HG03575 (cell line): ENCODE data around the gene KRT85.

Experiments
- ATAC-seq: cut with Tn5 transposase; IDR thresholded peaks from one replicate; pipeline ENCODE4 v1.9.1; 2021; ENCODE audit not compliant: unreplicated experiment, insufficient number of reproducible peaks, low FRiP score; ENCODE audit errors: extremely low read depth

Gene KRT85

DNA sequence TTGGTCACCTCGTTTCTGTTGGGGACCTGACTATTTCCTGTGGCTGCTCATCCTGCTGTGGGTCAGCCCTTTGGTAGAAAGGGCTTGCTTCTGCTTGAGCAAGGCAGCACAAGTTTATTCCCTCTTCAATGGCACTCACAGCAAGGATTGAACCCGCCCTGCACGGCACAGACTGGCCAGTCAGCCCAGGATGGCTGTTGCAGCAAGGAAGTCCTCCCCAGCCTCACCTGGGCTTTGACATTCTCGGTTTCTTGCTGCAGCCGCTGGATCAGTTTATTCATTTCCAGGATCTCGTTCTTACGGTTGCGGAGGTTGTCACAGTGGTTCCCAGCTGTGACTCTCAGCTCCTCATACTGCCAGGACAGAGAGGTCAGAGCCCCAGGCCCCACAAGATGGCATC, 29.4 kb upstream of the KRT85 start:
- no peak for ATAC-seq

DNA sequence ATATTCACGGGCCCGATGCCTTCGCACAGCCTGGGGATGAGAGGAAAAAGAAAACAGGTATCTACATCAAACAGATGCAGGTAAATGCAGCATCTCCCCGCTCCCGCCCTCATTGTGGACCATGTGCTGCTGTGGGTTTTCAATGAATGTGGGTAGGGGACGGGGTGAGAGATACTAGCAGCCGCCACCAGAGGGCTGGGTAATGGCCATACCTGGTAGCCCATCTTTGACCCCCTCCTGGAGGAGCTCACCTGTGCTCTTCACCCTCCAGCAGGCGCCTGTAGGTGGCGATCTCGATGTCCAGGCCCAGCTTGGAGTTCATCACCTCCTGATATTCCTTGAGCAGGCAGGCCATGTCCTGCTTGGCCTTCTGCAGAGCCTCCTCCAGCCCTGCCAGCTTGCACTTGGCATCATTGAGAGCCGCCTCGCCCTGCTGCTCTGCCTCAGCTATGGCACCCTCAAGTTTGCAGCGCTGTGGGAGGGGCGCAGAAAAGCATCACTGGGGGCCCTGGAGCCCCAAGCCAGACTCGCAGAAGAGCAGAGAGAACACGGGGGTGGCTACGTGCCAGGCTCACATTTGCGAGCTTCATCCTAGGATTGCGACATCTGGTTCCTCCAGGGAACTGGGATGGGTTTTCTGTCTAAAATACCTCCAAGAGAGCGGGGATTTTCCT, 28.6 kb upstream of the KRT85 start:
- no peak for ATAC-seq

DNA sequence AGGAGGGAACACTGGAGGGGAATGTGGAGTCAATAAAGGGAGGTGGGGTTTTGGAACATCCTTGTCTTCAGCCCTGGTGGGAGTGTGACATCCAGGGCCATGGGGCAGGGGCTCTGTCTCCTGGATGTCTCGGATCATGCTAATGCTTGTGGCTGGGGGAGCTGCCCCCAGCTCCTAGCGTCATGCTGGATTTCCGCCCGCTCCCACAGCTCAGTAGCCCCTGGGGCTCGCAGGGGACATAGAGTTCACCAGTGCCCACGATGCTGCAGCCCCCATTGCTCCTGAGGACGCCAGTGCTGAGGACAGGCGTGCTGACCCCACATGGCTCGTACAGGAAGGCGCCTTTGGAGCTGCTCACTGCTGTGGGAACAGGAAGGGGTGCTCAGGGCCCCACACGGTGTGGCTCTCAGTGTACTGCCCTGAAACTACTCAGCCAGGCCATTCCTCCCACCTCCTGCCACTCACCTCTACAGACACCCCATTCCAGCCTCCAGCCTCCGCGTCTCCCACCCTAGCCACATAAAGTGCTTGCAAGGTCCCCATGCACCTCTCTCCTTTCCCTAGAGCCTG, 27.6 kb upstream of the KRT85 start:
- ATAC-seq = no peak

DNA sequence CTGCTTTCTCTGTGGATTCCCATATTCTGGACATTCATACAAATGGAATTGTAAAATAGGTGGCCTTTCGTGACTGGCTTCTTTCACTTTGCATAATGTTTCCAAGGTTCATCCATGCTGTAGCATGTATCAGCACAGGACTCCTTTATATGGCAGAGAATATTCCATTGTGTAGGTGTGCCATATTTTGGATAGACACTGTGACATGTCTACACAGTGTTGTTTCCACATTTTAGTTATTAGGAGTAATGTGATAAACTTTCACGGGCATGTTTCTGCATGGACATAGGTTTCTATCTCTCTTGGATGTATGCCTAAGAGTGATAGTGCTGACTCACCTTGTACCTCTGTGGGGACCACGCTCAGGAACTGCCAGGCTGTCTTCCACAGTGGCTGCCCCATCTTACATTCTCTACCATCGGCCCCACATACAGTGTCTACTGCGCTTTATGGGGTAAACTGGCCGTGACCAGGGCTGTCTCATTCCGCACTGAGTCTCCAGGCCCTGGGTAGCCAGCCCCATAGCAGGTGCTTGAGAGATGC, 25.3 kb upstream of the KRT85 start:
- no peak for ATAC-seq

DNA sequence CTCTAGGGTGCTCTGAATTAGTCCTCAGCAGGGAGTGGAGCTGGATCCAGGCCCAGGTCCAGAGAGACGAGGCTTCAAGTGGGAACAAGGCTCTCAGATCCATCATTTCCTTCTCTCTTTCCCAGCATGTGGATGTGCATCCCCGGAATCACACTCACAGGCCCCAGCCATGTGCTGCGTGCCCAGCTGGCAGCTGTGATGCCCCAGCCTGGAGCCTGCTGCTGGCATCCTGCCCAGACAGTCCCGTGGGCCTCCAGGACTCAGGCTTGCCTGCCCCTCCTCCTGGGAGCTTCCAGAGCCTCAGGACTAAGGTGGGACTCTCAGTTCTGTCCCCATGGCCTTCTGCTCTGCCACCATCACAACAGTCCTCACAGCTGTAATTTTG, 24.3 kb upstream of the KRT85 start:
- ATAC-seq = no peak

DNA sequence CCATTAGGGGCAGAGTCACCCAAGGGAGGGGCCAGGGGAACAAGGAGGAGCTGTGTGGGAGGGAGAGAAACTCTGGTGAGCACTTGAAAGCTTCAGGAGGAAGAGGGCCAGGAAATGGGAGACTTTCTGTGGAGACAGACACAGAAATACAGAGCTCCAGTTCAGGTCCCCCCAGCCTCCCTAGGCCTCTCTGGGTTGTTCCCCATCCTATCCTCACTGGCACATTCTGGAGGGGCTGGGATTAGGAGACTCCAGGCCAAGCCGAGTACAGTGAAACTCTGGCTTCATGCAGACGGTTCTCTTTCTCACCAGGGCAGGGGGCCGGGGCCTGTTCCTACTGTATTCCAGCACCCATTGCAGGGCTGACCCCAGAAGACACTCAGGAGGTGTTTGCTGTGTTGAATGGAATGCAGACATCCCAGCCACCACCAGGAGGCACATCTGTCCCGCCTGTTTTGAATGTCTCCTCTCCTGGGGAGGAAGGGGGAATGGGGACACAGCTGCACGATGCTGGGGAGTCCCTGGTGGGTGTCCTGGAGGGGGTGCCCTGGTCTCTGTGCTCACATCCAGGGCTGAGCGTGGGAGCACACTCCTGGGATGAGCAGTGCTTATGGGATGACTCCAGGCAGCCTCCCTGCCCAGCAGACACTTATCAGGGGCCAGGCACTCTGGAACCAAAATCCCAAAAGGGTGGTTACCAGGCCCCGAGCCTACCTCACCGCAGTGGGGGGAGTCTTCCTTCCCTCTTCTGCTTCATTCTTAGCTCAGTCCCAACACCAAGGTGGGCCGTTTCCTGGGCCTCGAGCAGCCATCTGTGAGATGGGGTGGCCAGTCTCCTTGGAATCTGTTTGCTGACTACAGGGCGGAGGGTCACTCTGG, 23.7 kb upstream of the KRT85 start:
- ATAC-seq = no peak

DNA sequence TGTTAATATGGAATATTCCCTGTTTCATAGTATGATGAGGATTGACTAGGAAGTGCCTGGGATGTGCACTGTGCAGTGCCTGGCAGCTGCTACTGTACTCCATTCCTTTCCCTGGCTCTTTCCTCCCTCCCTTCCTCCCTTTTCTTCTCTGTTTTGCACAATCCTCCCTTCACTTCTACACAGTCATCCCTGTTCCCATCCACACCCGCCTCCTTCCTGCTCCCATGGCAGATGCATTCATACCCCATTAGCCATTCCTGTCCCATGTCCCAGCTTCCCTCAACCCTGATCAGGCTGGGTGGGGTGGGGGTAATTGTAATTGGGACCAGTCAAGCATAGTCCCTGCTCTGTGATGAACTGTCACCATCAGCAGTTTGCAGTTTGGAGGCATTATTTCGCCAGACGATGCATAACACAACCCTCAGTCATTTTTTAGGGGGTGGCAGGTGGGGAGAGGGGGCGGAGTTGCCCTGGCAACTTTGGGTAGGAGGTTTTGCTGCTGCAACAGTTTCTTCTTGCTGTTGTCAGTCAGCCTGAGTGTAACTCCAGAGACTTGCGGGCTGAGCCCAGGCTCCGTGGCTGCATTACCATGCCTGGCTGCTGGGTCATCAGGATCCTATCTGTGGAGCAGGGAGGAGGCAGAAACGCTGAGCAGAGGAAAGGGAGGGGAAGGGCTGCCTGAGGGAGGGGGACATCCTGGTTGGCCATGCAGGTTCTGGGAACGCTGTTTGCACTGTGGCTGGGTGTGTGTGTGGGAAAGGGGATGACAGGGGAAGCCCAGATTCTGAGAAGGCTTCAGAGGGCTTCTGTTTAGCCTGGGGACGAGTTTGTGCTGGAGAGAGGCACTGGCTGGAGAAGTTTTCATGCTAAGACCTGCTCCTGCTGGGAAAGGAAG, 22.3 kb upstream of the KRT85 start:
- no peak for ATAC-seq

DNA sequence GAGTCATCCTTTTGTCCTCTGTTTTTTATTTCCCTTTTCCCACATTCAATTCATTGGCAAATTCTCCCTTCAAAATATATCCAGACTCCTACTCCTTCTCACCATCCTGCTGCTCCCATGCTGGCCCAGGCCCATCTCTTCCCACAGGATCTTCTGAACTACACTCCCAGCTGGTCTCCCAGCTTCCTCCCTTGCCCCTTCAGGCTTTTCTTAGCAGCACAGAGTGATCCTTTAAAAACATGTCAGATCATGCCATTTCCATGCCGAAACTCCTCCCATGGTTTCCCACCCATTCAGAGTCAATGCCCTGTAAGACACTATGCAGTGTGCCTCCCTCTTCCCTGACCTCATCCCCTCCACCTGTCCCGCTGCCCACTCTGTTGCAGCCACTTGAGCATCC, 20.6 kb upstream of the KRT85 start:
- ATAC-seq = no peak

DNA sequence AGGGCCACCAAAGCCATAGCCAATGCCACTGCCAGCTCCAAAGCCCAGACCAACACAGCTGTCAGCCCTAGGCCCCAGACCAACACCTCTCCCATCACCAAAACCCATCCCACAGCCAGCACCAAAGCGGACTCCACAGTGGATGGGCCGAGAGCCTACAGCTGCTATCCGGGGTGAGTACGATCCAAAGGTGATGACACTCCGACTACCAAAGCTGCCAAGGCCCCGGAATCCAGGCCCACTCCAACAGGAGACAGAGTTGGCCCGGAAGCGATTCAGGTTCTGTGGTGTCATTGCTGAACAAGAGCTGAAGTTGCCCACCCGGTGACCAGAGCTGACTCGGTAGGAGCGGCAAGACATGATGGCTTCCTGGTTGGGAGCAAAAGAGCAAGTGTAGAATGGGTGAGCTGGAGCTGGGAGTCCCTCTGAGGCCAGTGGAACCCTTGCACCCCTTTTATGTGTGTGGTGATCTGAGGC, 18.0 kb upstream of the KRT85 start, which contains the start of gene KRT84:
Gene KRT84, minus strand, starts transcription at position 427 of the 477 bp plus-strand sequence. Its CDS starts 67 bp downstream, at position 360.
- no peak for ATAC-seq

DNA sequence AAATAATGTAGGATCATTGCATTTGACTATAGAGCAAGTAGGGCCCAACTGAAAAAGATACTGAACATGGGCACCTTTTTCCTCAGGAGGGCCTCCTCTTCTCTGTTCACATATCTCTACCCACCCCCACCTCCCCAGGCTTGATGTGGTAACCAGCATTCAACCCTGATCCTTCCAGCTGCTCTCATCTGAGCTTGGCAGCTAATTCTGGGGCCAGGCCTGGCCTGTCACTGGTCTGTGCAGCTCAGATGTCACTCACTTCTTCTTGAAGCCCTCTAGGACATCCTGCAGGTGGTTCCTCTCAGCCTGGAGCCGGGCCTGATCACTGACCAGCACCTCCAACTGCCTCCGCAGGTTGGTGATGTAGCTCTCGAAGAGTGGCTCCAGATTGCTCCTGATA, 16.1 kb upstream of the KRT85 start:
- ATAC-seq = no peak

DNA sequence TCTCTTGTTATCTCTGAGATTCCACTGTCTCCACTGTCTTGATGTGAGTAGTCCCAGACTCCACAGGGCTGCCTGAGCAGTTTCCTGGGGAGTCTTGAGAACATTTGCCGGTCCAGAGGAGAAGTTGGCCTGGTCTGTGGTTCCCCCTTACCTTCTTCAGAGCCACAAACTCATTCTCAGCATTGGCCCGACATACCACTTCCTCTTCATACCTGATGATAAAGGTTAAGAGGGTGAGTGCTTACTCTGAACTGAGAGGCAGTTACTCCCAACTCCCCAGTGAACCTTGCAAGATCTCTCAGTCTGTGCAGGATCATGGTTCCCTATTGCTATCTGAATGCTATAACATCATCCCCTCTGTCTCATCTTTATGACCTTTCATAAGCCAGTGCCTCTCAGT, 15.6 kb upstream of the KRT85 start:
- ATAC-seq = no peak

DNA sequence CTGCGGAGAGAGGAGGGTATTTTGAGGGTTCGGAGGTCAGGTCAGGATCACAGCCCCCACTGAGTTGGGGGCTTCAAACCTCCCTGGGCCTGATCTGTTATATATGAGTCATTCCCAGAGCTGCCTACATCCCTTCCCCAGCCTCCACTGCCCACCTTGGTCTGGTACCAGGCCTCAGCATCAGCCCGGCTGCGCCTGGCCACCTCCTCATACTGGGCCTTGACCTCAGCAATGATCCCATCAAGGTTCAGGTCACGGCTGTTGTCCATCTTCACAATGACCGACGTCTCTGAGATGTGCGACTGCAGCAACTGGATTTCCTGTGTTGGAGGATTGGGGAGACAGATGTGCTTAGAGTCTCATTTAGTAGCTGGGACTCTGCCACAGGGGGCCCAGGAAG, 13.9 kb upstream of the KRT85 start:
- no peak for ATAC-seq

DNA sequence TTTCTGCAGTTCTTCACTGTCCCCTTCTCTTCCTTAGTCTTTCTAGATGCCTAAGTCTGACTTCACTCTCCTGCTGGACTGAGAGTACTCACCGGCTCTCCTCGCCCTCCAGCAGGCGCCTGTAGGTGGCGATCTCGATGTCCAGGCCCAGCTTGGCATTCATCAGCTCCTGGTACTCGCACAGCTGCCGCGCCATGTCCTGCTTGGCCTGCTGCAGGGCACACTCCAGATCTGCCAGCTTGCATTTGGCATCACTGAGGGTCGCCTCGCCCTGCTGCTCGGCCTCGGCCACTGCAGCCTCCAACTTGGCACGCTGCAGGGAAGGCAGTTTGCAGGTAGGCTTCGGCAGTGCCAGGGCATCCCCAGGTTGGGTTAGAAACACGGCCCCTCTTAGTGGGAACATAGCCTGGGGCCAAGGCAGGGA, 13.0 kb upstream of the KRT85 start:
- ATAC-seq = no peak

DNA sequence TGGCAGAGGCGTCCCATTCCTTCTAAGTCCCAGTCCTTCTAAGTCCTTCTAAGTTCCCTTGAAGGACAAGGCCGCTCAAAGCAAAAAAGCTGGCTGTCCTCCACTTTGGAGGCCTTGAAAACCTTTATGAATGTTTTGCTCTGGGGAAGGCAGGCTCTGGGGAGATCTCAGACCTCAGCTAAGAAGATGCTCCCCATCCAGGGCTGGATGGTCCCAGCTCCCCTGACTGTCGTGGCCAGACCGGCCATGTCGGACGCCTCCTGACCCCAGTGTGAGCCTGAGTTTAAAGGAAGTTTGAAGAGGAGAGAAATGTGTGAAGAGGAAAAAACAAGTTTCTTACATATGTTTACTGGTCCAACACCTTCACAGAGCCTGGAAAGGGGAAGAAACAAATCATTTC, 12.3 kb upstream of the KRT85 start:
- ATAC-seq = no peak

DNA sequence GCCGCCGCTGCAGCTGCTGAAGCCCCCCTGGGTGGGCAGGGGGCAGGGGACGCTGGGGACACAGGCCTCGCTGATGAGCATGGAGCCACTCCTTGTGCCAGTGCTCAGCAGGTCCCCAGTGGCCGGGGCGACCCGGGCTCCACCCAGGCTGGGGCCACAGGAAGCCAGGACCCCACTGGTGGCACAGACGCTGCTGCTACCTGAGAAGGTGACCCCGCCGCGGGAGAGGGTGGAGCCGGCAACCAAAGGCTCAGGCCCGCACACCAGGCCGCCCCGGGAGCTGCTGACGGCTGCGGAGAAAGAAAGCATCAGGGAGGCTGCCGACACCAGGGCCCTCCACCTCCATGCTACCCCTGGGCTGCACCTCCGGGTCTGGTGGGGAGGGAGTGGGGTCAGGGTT, 10.8 kb upstream of the KRT85 start:
- ATAC-seq = no peak

DNA sequence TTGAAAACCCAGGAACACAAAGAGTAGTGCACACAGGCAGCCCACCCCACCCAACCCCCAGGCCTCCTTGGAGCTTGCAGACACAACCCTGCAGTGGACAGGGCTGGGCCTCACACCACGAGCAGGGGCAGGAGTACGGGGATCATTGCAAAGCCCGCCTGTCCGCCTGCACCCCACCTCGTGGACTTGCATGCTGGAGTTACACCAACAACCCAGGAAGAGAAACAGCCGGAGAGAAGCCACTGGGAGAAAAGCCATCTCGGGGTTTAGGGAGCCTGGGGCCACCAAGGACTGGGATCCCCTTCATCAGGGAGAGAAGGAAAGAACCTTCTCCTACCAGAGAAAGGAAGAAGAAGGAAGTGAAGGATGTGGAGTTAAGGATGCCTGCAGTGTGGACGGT, 10.0 kb upstream of the KRT85 start:
- ATAC-seq = no peak

DNA sequence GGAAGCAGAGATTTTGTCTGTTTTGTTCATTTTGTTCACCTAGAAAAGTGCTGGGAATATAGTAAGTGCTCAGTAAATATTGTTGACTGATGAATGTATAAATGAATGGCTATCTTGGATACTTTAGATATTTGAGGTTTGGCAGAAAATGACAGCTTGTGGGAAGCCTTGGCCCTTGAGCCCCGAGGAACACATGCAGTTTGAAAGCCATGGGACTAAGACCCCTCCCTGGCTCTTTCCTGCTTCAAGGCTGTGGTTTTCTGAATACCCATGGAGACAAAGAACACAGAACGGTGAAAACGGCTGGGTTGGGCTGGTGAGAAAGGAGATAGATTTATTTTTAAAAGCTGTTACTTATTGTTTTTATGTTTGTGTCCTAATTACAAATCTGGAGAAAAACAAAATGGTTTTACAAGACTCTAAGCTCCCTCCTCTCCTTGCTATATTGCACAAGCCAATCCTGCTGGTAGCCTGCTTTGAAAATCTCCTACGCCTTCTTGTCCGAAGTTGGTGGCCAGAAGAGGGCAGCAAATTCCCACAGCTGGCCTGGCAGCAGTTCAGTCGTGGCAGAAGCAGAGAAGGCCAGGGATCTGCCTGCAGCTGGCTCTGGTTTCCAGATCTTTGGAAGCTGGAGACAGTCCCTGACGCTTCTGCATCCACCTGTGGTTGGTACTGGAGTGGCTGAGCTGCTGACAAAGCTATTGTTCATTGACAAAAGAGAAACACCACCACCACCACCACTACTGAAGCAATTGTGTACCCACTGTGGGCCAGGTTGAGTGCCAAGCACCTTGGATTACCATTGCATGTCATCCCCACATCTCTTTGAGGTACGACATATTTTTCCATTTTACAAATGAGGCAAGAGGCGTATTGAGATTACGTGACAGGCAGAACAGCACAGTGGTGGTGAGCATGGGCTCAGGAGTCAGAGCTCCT, 5.2 kb upstream of the KRT85 start:
- no peak for ATAC-seq

DNA sequence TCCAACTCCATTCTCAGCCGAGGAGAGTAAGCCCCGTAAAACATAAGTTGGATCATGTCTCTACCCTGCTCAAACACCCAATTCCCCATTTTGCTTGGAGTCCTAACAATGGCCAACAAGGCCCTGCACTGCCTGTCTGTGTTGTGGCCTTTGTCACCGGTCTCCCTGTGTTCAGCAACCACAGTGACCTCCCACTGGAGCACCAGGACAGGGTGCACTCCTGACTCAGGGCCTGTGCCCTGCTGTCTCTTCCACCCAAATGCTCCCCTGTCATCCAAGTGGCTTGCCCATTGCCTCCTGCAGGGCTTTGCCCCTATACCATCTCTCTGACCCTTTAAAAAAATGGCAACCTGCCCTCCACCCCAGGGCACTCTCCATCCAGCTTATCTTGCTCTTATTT, 4.4 kb upstream of the KRT85 start:
- ATAC-seq = no peak
